Measurements from ENCODE around the gene INTU.

Gene INTU

GRCh38 chr4:127775843-127776242 is 143.1 kb downstream of the INTU start:
- Histone ChIP-seq H3K9ac (ENCODE audit: low read length) (no peak overlapping the region), H4K20me1 (ENCODE audit: insufficient read depth, low read length) (no peaks in the 10 kb centered on the region), H3K36me3 (ENCODE audit: insufficient read depth, low read length) (no peaks in the 10 kb centered on the region), H3K4me2 (ENCODE audit: low read length) (no peak overlapping the region), H3K4me1 (ENCODE audit: insufficient read depth, low read length, severe bottlenecking) (no peaks in the 10 kb centered on the region), H3K79me2 (ENCODE audit: insufficient read depth, low read length) (no peaks in the 10 kb centered on the region), H2AFZ (ENCODE audit: low read length) (no peak overlapping the region), H3K9me3 (ENCODE audit: low read length) (no peaks in the 10 kb centered on the region), H3K4me3 (ENCODE audit: low read depth, low read length, poor library complexity, severe bottlenecking) (no peak overlapping the region), H3K27me3 (ENCODE audit: insufficient read depth, low read length) (no peaks in the 10 kb centered on the region), H3F3A (ENCODE audit: insufficient read depth, low read length) (no peaks in the 10 kb centered on the region), H3K27ac (ENCODE audit: low read depth, low read length, poor library complexity, severe bottlenecking) (no peak overlapping the region), H3K9me2 (ENCODE audit: low read depth, low read length) (no peaks in the 10 kb centered on the region)
- TF ChIP-seq CTCF (IDR thresholded peaks at IDR 0.05; ENCODE audit: low read length), result no peak
- no peak for TF ChIP-seq EZH2 (IDR thresholded peaks at IDR 0.05; ENCODE audit: borderline replicate concordance, low read length)

Data from OCI-LY1 (cell line).